ENCODE results near the gene MTHFD1L. TPM values are rescaled to one million over a fixed set of nuclear protein-coding genes. Genes with fewer than 3 reads are reported as not detected.

The MTHFD1L gene
- total and polyA plus RNA-seq, 2 donors (not counting 3 experiments of a cell fraction or from before 2014, with no cell fraction given) = 40.2 to 120 TPM

DNA sequence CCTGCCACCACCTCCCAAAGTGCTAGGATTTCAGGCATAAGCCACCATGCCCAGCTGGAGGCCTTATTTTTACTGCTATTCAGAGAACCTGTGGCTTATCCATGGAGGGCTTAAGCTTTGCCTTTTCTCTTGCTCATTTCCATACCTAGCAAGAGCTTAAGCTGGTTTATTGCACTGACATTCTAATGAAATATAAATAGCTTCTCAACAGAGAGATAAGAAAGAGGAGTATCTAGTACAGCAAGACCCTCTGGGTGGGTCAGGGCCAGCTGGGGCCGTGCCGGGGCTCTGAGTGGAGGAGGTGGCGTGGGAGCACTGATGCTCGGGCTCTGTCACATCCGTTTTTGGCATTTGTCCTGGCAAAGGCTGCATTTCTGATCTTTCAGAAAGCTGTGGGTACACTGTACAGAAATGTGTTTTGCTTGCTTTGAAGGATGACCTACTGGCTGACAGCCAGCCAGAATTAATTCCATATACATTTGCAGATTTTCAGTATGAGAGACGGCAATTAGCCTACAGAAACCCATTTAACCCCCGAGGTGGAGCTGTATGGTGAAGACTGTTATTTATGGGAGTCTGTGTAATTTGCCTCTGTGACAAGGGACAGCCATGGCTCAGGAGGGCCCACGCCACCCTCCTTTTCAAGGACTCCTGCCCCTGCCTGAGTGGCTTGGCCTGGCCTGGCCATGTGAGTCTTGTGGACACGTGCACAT lies 192.7 kb downstream of the MTHFD1L start:
- ChIA-PET CTCF (interaction anchor here (0.6 to 4.7 kb wide), 5 partner anchors 10 to 276 kb away, joined by 3 to 24 read pairs (median 4); no protein-coding TSS in a partner anchor), POLR2A (no interaction called here)
- Histone ChIP-seq H3K27ac (ENCODE audit: insufficient read depth, low read depth, low read length) (peak overlapping the region; percentile 95), H4K20me1 (replicated peaks; ENCODE audit: control insufficient read depth, extremely low read depth, insufficient read depth, low read length) (no peaks in the 10 kb centered on the region), H3K4me3 (replicated peaks in 1 of 3; ENCODE audit: insufficient read depth in 1 of 3, low read depth in 1 of 3, low read length in 3 of 3) (no peak overlapping the region), H3K4me2 (ENCODE audit: insufficient read depth, low read length) (no peak overlapping the region), H3K36me3 (ENCODE audit: control insufficient read depth in 2 of 2, extremely low read depth in 1 of 2, insufficient read depth in 2 of 2, low read length in 2 of 2) (peaks cover 0 to 5% of the 10 kb centered on the region in 2 experiments), H3K4me1 (ENCODE audit: control insufficient read depth, extremely low read depth, insufficient read depth, low read length) (peaks cover 45% of the 10 kb centered on the region), H3K27me3 (ENCODE audit: control insufficient read depth in 2 of 2, insufficient read depth in 2 of 2, low read length in 2 of 2) (no peaks in the 10 kb centered on the region), H3K9me3 (replicated peaks; ENCODE audit: control insufficient read depth, insufficient read depth, low read length) (no peaks in the 10 kb centered on the region), H2AFZ (ENCODE audit: low read depth, low read length) (no peak overlapping the region), H3K79me2 (ENCODE audit: control insufficient read depth, insufficient read depth, low read length) (peaks cover 9% of the 10 kb centered on the region), H3K9ac (replicated peaks; ENCODE audit: extremely low read depth, insufficient read depth, low read length) (no peak overlapping the region), H3K9me1 (replicated peaks; ENCODE audit: control insufficient read depth, extremely low read depth, insufficient read depth, low read length) (no peaks in the 10 kb centered on the region)
- BruUV-seq (replicated peaks) = no TSS peak
- intact Hi-C loops (cut with micrococcal nuclease) (no loop called here), dilution Hi-C loops (cut with MboI; ENCODE audit: extremely low pct_ligation_motif_present, low sequenced_read_pairs) (no loop called here)
- FAIRE-seq (no peak), DNase-seq (ENCODE audit: low read depth, low spot score) (no peak)
- TF ChIP-seq GATA2 (IDR thresholded peaks at IDR 0.05; ENCODE audit: insufficient read depth, insufficient read length, low read depth, low read length) = no peak

DNA sequence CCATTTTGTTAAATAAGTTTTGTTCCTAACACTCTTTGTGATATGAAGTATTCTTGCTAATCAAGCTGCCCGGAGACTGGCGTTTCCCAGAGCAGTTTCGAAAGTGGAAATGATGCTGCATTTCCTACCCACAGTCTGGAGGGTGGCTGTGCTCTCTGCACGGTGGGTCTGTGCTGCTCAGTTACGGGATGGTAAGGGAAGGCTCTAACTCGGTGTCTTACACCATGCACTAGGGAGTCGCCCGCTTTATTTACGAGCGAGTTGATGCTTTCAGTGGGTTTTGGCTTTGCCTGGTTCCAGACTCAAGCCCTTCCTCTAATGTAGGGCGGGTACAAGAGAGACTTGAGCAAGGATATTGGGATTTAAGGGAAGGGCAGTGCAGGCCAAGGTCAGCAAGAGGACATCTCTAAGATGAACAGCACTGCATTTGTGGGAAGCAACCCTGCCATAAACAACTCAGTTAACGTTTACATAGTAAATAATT lies 194.2 kb downstream of the MTHFD1L start:
- H3K4me1 ChIP-seq (ENCODE audit: control insufficient read depth, extremely low read depth, insufficient read depth, low read length) = peaks cover 55% of the 10 kb centered on the region
- H3K27me3 ChIP-seq (ENCODE audit: control insufficient read depth in 2 of 2, insufficient read depth in 2 of 2, low read length in 2 of 2) = no peaks in the 10 kb centered on the region
- no peaks in the 10 kb centered on the region for H3K9me3 ChIP-seq (replicated peaks; ENCODE audit: control insufficient read depth, insufficient read depth, low read length)
- dilution Hi-C loops (cut with MboI; ENCODE audit: extremely low pct_ligation_motif_present, low sequenced_read_pairs) (no loop called here), intact Hi-C loops (cut with micrococcal nuclease) (loop anchor here (1.0 kb wide), 7 partner anchors 9 to 265 kb away; no protein-coding TSS in a partner anchor)
- CTCF ChIA-PET = interaction anchor here (0.9 to 4.7 kb wide), 5 partner anchors 18 to 265 kb away, joined by 3 to 24 read pairs (median 4); no protein-coding TSS in a partner anchor
- peaks cover 9% of the 10 kb centered on the region for H3K79me2 ChIP-seq (ENCODE audit: control insufficient read depth, insufficient read depth, low read length)
- H3K36me3 ChIP-seq (ENCODE audit: control insufficient read depth in 2 of 2, extremely low read depth in 1 of 2, insufficient read depth in 2 of 2, low read length in 2 of 2) = peaks cover 0 to 3% of the 10 kb centered on the region in 2 experiments
- DNase-seq (ENCODE audit: low read depth, low spot score) (peak; percentile 55), FAIRE-seq (peak; percentile 37)
- H2AFZ ChIP-seq (ENCODE audit: low read depth, low read length) = no peak overlapping the region
- TF ChIP-seq MYC (IDR thresholded peaks at IDR 0.05; ENCODE audit: low read depth, low read length) = no peak
- TF ChIP-seq POLR2A (IDR thresholded peaks at IDR 0.05; ENCODE audit: low read depth, low read length) = peak; percentile 34
- no peak for TF ChIP-seq JUN (IDR thresholded peaks at IDR 0.05; ENCODE audit: borderline replicate concordance, insufficient read depth, insufficient read length, low read depth)
- no peaks in the 10 kb centered on the region for H3K9me1 ChIP-seq (replicated peaks; ENCODE audit: control insufficient read depth, extremely low read depth, insufficient read depth, low read length)
- POLR2A ChIA-PET = no interaction called here
- TSS peak; percentile 94 for BruUV-seq (replicated peaks)
- peak overlapping the region; percentile 95 for H3K27ac ChIP-seq (ENCODE audit: insufficient read depth, low read depth, low read length)
- no peaks in the 10 kb centered on the region for H4K20me1 ChIP-seq (replicated peaks; ENCODE audit: control insufficient read depth, extremely low read depth, insufficient read depth, low read length)
- H3K4me3 ChIP-seq (replicated peaks in 1 of 3; ENCODE audit: insufficient read depth in 1 of 3, low read depth in 1 of 3, low read length in 3 of 3) = no peak overlapping the region
- peak overlapping the region; percentile 83 for H3K9ac ChIP-seq (replicated peaks; ENCODE audit: extremely low read depth, insufficient read depth, low read length)
- H3K4me2 ChIP-seq (ENCODE audit: insufficient read depth, low read length) = peak overlapping the region; percentile 8
